Measurements from ENCODE around the gene GRM7.

GRCh38 chr3:7728566-7729519, 867.9 kb downstream of the GRM7 start:
- TF ChIP-seq POLR2AphosphoS5 (IDR thresholded peaks at IDR 0.05; ENCODE audit: low read depth, low read length) (no peak), REST (IDR thresholded peaks at IDR 0.05; ENCODE audit: insufficient read depth in 1 of 2, low read depth in 2 of 2, low read length in 2 of 2) (peak in 1 of 2 experiments; percentile 74; a peak in 2 of 4 replicates), TAF1 (IDR thresholded peaks at IDR 0.05; ENCODE audit: borderline replicate concordance, insufficient read depth, low read length) (no peak), SIN3A (IDR thresholded peaks at IDR 0.05; ENCODE audit: borderline replicate concordance, insufficient read depth, low read length) (no peak)

Data from PFSK-1 (cell line).